Stomach (tissue), 9 donors: ENCODE results near the gene CYB5D1. TPM values are rescaled to one million over a fixed set of nuclear protein-coding genes. Genes with fewer than 3 reads are reported as not detected.
A peak's percentile ranks its signal among the peaks of the same experiment; 100 is the strongest.

ENCODE experiments used
- DNase-seq, 2 donors: peaks; one replicate each; pipeline versions ENCODE4 v3.0.0 to v3.0.0-alpha.2; 2013 to 2019
- H3K27ac ChIP-seq, 5 donors: fragments of 200-600 bp in 4 of 5; sonication (generic) in 4 of 5; one replicate each; pipeline ENCODE4 v1.5.1; 2013 to 2019; ENCODE audit warnings: mild to moderate bottlenecking in 1 of 5, moderate library complexity in 1 of 5
- H3K27me3 ChIP-seq, 3 donors: fragments of 200-600 bp; sonication (generic); one replicate each; pipeline ENCODE4 v1.5.1; 2017 to 2019; ENCODE audit warnings: mixed run types in 1 of 3
- H3K36me3 ChIP-seq, 4 donors: fragments of 200-600 bp; sonication (generic); 1 replicate in 3 of 4; 2 replicates in 1 of 4; pipeline ENCODE4 v1.5.1; 2016 to 2019
- H3K4me1 ChIP-seq, 4 donors: fragments of 200-600 bp; sonication (generic); one replicate each; pipeline ENCODE4 v1.5.1; 2016 to 2019
- H3K4me3 ChIP-seq, 4 donors: fragments of 200-600 bp; sonication (generic) in 3 of 4; one replicate each; pipeline ENCODE4 v1.5.1; 2016 to 2019; ENCODE audit warnings: mild to moderate bottlenecking in 1 of 4
- H3K9me3 ChIP-seq, 4 donors: fragments of 200-600 bp; sonication (generic); one replicate each; pipeline ENCODE4 v1.5.1; 2016 to 2019
- EP300 ChIP-seq: sonication (generic); formaldehyde crosslinking; IDR thresholded peaks from one replicate; pipeline ENCODE4 v1.6.1; 2017; ENCODE audit warnings: antibody characterized with exemption
- POLR2A ChIP-seq, 4 donors: fragments of 450-650 bp; IDR thresholded peaks; one replicate each; pipeline ENCODE4 v1.6.1; 2016; ENCODE audit warnings: antibody characterized with exemption in 4 of 4, control low read depth in 2 of 4, mild to moderate bottlenecking in 1 of 4, moderate library complexity in 1 of 4
- POLR2AphosphoS5 ChIP-seq, 3 donors: sonication (generic); formaldehyde crosslinking; IDR thresholded peaks; one replicate each; pipeline ENCODE4 v1.6.1; 2016; ENCODE audit warnings: antibody characterized with exemption in 3 of 3
- WGBS, 5 donors: extraction: QIAGEN DNeasy Blood & Tissue Kit in 3 of 5; methylation state at CpG; one replicate each; pipeline versions ENCODE4 v1.1.5 to v1.1.7; 2013 to 2018; 5-methylcytosine and 5-hydroxymethylcytosine counted together
- intact Hi-C: fragments of 100-400 bp; cut with DNase I; formaldehyde crosslinking; loops from one replicate; pipeline ENCODE4 v1.15.1; 2023; ENCODE audit warnings: low total_unique reads
- polyA plus RNA-seq, 3 donors: library from polyadenylated mRNA; stranded (reverse); fragments of 200-250 nt; gene quantifications; one replicate each; pipeline ENCODE4 v1.2.3, GENCODE V29; 2013
- total RNA-seq, 5 donors: library from RNA; depleted of rRNA; stranded (reverse); fragments of >200 nt; gene quantifications; one replicate each; pipeline versions ENCODE4 v1.1.0 to v1.2.3, GENCODE V29; 2014 to 2016
- TF ChIP-seq, protein P1 (sequence below), 7 experiments: fragments of 450-650 bp in 4 of 7; fragments of 200-600 bp in 3 of 7; sonication (generic) in 3 of 7; IDR thresholded peaks; one replicate each; pipeline ENCODE4 v1.5.1; 2016 to 2019; ENCODE audit warnings: antibody characterized with exemption in 7 of 7, control low read depth in 2 of 7, mild to moderate bottlenecking in 1 of 7
- donor health status: healthy with polysubstance abuse.
- donor health status: Bipolar disorder and iron deficiency.
- donor health status: healthy.

The CYB5D1 gene
- total and polyA plus RNA-seq, 8 donors: 1.8 to 12.0 (median 4.9) TPM; not detected in 1

DNA sequence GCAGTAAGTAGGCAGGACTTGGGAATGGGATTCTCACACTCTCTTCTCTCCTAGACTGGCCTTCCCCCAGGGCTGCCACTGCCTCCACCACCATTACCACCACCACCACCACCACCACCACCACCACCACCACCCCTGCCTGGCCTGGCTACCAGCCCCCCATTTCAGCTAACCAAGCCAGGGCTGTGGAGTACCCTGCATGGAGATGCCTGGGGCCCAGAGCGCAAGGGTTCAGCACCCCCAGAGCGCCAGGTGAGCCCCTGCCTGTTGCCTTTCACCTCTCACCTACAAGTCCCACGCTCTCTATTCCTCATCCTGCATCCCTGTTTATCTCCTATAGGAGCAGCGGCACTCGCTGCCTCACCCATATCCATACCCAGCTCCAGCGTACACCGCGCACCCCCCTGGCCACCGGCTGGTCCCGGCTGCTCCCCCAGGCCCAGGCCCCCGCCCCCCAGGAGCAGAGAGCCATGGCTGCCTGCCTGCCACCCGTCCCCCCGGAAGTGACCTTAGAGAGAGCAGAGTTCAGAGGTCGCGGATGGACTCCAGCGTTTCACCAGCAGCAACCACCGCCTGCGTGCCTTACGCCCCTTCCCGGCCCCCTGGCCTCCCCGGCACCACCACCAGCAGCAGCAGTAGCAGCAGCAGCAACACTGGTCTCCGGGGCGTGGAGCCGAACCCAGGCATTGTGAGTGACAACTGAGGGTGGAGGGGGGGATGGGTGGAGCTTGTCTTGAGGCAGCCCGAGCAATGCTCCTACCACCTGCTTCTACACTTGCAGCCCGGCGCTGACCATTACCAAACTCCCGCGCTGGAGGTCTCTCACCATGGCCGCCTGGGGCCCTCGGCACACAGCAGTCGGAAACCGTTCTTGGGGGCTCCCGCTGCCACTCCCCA lies 10.8 kb upstream of the CYB5D1 start:
- Histone ChIP-seq H3K9me3 (no peaks in the 10 kb centered on the region), H3K36me3 (peaks cover 60 to 68% (median 66%) of the 10 kb centered on the region in 4 donors), H3K4me1 (peaks cover 19 to 44% (median 41%) of the 10 kb centered on the region in 4 donors), H3K4me3 (peak overlapping the region in 1 of 4 donors; percentile 66), H3K27ac (peak overlapping the region in 1 of 5 donors; percentile 34), H3K27me3 (no peaks in the 10 kb centered on the region)
- TF ChIP-seq EP300 (no peak), POLR2A (IDR thresholded peaks at IDR 0.05) (no peak), POLR2AphosphoS5 (IDR thresholded peaks at IDR 0.05) (no peak)
- TF ChIP-seq, protein P1, sequence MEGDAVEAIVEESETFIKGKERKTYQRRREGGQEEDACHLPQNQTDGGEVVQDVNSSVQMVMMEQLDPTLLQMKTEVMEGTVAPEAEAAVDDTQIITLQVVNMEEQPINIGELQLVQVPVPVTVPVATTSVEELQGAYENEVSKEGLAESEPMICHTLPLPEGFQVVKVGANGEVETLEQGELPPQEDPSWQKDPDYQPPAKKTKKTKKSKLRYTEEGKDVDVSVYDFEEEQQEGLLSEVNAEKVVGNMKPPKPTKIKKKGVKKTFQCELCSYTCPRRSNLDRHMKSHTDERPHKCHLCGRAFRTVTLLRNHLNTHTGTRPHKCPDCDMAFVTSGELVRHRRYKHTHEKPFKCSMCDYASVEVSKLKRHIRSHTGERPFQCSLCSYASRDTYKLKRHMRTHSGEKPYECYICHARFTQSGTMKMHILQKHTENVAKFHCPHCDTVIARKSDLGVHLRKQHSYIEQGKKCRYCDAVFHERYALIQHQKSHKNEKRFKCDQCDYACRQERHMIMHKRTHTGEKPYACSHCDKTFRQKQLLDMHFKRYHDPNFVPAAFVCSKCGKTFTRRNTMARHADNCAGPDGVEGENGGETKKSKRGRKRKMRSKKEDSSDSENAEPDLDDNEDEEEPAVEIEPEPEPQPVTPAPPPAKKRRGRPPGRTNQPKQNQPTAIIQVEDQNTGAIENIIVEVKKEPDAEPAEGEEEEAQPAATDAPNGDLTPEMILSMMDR (IDR thresholded peaks at IDR 0.05): no peak
- intact Hi-C loops: no loop called here
- peak in 1 of 2 donors; percentile 17 for DNase-seq
- WGBS, 5 donors: 83 to 93% (median 86%) methylated on average over 10 to 34 of the region's 34 CpGs

DNA sequence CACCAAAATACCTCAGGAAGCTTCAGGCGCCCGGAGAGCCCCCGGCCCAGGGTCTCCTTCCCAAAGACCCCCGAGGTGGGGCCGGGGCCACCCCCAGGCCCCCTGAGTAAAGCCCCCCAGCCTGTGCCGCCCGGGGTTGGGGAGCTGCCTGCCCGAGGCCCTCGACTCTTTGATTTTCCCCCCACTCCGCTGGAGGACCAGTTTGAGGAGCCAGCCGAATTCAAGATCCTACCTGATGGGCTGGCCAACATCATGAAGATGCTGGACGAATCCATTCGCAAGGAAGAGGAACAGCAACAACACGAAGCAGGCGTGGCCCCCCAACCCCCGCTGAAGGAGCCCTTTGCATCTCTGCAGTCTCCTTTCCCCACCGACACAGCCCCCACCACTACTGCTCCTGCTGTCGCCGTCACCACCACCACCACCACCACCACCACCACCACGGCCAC lies 9.6 kb upstream of the CYB5D1 start:
- DNase-seq: peak in 1 of 2 donors; percentile 3
- 79 to 88% (median 85%) methylated on average over 14 to 20 of the region's 20 CpGs for WGBS, 5 donors
- no peak overlapping the region for H3K4me3 ChIP-seq
- H3K27me3 ChIP-seq: no peaks in the 10 kb centered on the region
- intact Hi-C loops: no loop called here
- peaks cover 22 to 49% (median 38%) of the 10 kb centered on the region in 4 donors for H3K4me1 ChIP-seq
- H3K36me3 ChIP-seq: peaks cover 70 to 80% (median 78%) of the 10 kb centered on the region in 4 donors
- TF ChIP-seq POLR2AphosphoS5 (IDR thresholded peaks at IDR 0.05) (no peak), EP300 (no peak), POLR2A (IDR thresholded peaks at IDR 0.05) (no peak)
- TF ChIP-seq, protein P1 (IDR thresholded peaks at IDR 0.05): no peak
- H3K9me3 ChIP-seq: no peaks in the 10 kb centered on the region
- H3K27ac ChIP-seq: no peak overlapping the region

DNA sequence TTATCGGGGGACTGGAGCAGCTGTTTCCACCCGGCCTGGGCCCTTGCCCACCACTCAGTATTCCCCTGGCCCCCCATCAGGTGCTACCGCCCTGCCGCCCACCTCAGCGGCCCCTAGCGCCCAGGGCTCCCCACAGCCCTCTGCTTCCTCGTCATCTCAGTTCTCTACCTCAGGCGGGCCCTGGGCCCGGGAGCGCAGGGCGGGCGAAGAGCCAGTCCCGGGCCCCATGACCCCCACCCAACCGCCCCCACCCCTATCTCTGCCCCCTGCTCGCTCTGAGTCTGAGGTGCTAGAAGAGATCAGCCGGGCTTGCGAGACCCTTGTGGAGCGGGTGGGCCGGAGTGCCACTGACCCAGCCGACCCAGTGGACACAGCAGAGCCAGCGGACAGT lies 9.1 kb upstream of the CYB5D1 start:
- intact Hi-C loops: no loop called here
- Histone ChIP-seq H3K4me1 (peaks cover 22 to 49% (median 36%) of the 10 kb centered on the region in 4 donors), H3K27ac (peak overlapping the region in 1 of 5 donors; percentile 27), H3K9me3 (no peaks in the 10 kb centered on the region), H3K4me3 (peak overlapping the region in 1 of 4 donors; percentile 2), H3K36me3 (peaks cover 76 to 86% (median 84%) of the 10 kb centered on the region in 4 donors), H3K27me3 (no peaks in the 10 kb centered on the region)
- TF ChIP-seq, protein P1 (IDR thresholded peaks at IDR 0.05): no peak
- TF ChIP-seq POLR2A (IDR thresholded peaks at IDR 0.05): no peak
- TF ChIP-seq EP300: no peak
- no peak for TF ChIP-seq POLR2AphosphoS5 (IDR thresholded peaks at IDR 0.05)
- WGBS, 5 donors: 92 to 96% (median 93%) methylated on average over 18 to 21 of the region's 21 CpGs
- DNase-seq: peak in 1 of 2 donors; percentile 5

DNA sequence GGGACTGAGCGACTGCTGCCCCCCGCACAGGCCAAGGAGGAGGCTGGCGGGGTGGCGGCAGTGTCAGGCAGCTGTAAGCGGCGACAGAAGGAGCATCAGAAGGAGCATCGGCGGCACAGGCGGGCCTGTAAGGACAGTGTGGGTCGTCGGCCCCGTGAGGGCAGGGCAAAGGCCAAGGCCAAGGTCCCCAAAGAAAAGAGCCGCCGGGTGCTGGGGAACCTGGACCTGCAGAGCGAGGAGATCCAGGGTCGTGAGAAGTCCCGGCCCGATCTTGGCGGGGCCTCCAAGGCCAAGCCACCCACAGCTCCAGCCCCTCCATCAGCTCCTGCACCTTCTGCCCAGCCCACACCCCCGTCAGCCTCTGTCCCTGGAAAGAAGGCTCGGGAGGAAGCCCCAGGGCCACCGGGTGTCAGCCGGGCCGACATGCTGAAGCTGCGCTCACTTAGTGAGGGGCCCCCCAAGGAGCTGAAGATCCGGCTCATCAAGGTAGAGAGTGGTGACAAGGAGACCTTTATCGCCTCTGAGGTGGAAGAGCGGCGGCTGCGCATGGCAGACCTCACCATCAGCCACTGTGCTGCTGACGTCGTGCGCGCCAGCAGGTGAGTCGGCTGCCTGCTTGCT lies 8.6 kb upstream of the CYB5D1 start:
- Histone ChIP-seq H3K27ac (peak overlapping the region in 1 of 5 donors; percentile 27), H3K4me1 (peaks cover 22 to 53% (median 34%) of the 10 kb centered on the region in 4 donors), H3K36me3 (peaks cover 80 to 91% (median 87%) of the 10 kb centered on the region in 4 donors), H3K27me3 (no peaks in the 10 kb centered on the region), H3K9me3 (no peaks in the 10 kb centered on the region), H3K4me3 (peak overlapping the region in 1 of 4 donors; percentile 2)
- intact Hi-C loops: no loop called here
- 81 to 91% (median 88%) methylated on average over 24 to 35 of the region's 35 CpGs for WGBS, 5 donors
- DNase-seq: peak in 1 of 2 donors; percentile 9
- TF ChIP-seq POLR2AphosphoS5 (IDR thresholded peaks at IDR 0.05) (no peak), EP300 (no peak), POLR2A (IDR thresholded peaks at IDR 0.05) (no peak)
- TF ChIP-seq, protein P1 (IDR thresholded peaks at IDR 0.05): no peak
